Mucosa of descending colon (tissue), 3 donors: Measurements from ENCODE around the gene HTT. TPM values are rescaled to one million over a fixed set of nuclear protein-coding genes. Genes with fewer than 3 reads are reported as not detected.
A peak's percentile ranks its signal among the peaks of the same experiment; 100 is the strongest.

ENCODE experiments used
- ATAC-seq: fragments of 200-7000 bp; cut with Tn5 transposase; one replicate; pipeline ENCODE4 v1.9.1; 2020; ENCODE audit warnings: mild to moderate bottlenecking, moderate library complexity
- DNase-seq, 3 donors: peaks; one replicate each; pipeline ENCODE4 v3.0.0-alpha.2; 2020
- H3K36me3 ChIP-seq: fragments of 200-600 bp; one replicate; pipeline ENCODE4 v1.8.0; 2021; ENCODE audit warnings: low read depth, mild to moderate bottlenecking
- H3K4me1 ChIP-seq: fragments of 200-600 bp; one replicate; pipeline ENCODE4 v1.8.0; 2021; ENCODE audit warnings: low read depth, mild to moderate bottlenecking
- H3K4me3 ChIP-seq: fragments of 200-600 bp; one replicate; pipeline ENCODE4 v1.8.0; 2021; ENCODE audit warnings: mild to moderate bottlenecking
- H3K9me3 ChIP-seq: fragments of 200-600 bp; one replicate; pipeline ENCODE4 v1.8.0; 2021; ENCODE audit warnings: mild to moderate bottlenecking
- intact Hi-C, 2 donors: fragments of 100-400 bp; cut with DNase I in 1 of 2; cut with micrococcal nuclease in 1 of 2; formaldehyde crosslinking; loops; one replicate each; pipeline versions ENCODE4 v1.11.0 to v1.11.1; 2022; cut with DNase I, micrococcal nuclease
- total RNA-seq, 3 donors: library from RNA; stranded (reverse); fragmentation: NEBNext Ultra II Directional in 2 of 3; extraction: Animal tissue kit (Norgen Biotek cat#: 25700) in 2 of 3; gene quantifications; one replicate each; pipeline versions ENCODE4 v1.2.1 to v1.2.4, GENCODE V29; 2021 to 2023
- TF ChIP-seq, protein P1 (sequence below): fragments of 200-600 bp; IDR thresholded peaks from one replicate; pipeline ENCODE4 v1.8.0; 2022; ENCODE audit warnings: antibody characterized with exemption, mild to moderate bottlenecking
- donor health status: DM: no; HTN: no; CAD: no; lungs with moderate emphysema.
- donor health status: DM: no; HTN: no; CAD: no.
- donor health status: DM: no; HTN: yes; CAD: no.

The HTT gene
- total RNA-seq, 3 donors from 2014 or later, result 51.3 to 71.8 (median 67.5) TPM

DNA sequence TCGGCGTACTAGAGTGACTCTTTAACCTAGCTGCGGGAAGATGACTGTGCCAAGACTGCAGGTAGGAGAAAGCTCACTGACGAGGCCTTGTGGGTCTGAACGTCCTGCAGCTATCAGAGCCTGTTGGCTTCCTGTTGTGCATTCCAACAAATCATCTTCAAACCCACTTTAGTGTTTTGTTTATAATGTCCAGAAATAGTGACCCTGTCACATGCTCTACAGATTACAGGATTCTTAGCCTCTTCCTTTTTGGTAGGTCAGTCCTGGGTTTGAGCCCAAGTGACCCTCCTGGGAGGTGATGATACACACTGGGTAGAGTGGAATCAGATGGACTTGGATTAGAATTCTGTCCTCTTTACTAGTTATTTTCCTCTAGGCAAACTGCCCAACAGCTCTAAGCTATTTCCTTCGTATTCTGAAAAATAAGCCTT lies 33.2 kb downstream of the HTT start:
- H3K4me3 ChIP-seq, result no peak overlapping the region
- no peaks in the 10 kb centered on the region for H3K9me3 ChIP-seq
- intact Hi-C loops, result no loop called here
- DNase-seq (peak in 1 of 3 donors; percentile 15), ATAC-seq (no peak)
- H3K4me1 ChIP-seq, result no peaks in the 10 kb centered on the region
- H3K36me3 ChIP-seq, result peaks cover 3% of the 10 kb centered on the region
- TF ChIP-seq, protein P1, sequence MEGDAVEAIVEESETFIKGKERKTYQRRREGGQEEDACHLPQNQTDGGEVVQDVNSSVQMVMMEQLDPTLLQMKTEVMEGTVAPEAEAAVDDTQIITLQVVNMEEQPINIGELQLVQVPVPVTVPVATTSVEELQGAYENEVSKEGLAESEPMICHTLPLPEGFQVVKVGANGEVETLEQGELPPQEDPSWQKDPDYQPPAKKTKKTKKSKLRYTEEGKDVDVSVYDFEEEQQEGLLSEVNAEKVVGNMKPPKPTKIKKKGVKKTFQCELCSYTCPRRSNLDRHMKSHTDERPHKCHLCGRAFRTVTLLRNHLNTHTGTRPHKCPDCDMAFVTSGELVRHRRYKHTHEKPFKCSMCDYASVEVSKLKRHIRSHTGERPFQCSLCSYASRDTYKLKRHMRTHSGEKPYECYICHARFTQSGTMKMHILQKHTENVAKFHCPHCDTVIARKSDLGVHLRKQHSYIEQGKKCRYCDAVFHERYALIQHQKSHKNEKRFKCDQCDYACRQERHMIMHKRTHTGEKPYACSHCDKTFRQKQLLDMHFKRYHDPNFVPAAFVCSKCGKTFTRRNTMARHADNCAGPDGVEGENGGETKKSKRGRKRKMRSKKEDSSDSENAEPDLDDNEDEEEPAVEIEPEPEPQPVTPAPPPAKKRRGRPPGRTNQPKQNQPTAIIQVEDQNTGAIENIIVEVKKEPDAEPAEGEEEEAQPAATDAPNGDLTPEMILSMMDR, result no peak

DNA sequence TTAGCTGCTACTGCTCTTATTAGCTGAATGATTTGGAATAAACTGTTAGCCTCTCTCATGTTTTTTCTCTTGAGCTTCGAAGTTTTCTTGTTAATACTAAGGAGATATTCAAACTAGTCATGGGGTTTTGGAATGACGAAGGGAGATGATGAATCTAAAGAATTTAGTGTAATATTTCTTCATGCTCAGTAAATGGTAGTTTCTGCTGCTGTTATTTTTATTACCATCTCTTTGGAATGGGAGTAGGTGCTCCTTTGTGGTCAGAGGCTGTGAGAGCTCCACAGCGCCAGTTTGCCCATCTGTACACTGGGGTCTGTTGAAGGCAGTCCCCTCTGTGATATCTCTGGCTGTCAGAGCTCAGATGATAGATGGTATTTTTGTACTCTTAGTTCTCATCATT lies 33.7 kb downstream of the HTT start:
- no peak overlapping the region for H3K4me3 ChIP-seq
- H3K36me3 ChIP-seq, result peaks cover 3% of the 10 kb centered on the region
- ATAC-seq (no peak), DNase-seq (no peak)
- intact Hi-C loops, result no loop called here
- no peaks in the 10 kb centered on the region for H3K9me3 ChIP-seq
- H3K4me1 ChIP-seq, result no peaks in the 10 kb centered on the region
- TF ChIP-seq, protein P1, result no peak

- Histone ChIP-seq H3K4me3 (no peak overlapping the region), H3K36me3 (peaks cover 3% of the 10 kb centered on the region), H3K9me3 (no peaks in the 10 kb centered on the region), H3K4me1 (no peaks in the 10 kb centered on the region)
- TF ChIP-seq, protein P1, result no peak
- intact Hi-C loops, result no loop called here
- no peak for DNase-seq
- ATAC-seq, result no peak
These were observed 37.0 kb downstream of the HTT start for GRCh38 chr4:3111461-3111860.

GRCh38 chr4:3112201-3112600 lies 37.7 kb downstream of the HTT start:
- ATAC-seq, result no peak
- no peaks in the 10 kb centered on the region for H3K9me3 ChIP-seq
- intact Hi-C loops, result no loop called here
- DNase-seq, result no peak
- H3K4me1 ChIP-seq, result no peaks in the 10 kb centered on the region
- peaks cover 3% of the 10 kb centered on the region for H3K36me3 ChIP-seq
- H3K4me3 ChIP-seq, result no peak overlapping the region
- TF ChIP-seq, protein P1, result no peak

- H3K36me3 ChIP-seq, result peaks cover 3% of the 10 kb centered on the region
- no peak overlapping the region for H3K4me3 ChIP-seq
- H3K4me1 ChIP-seq, result no peaks in the 10 kb centered on the region
- DNase-seq, result no peak
- ATAC-seq, result no peak
- no peaks in the 10 kb centered on the region for H3K9me3 ChIP-seq
- intact Hi-C loops, result no loop called here
- TF ChIP-seq, protein P1, result no peak
These were observed 38.4 kb downstream of the HTT start for GRCh38 chr4:3112609-3113469.
